ENCODE results near the gene KCNE5. TPM values are rescaled to one million over a fixed set of nuclear protein-coding genes. Genes with fewer than 3 reads are reported as not detected.
"Not testable (repeated sequence)": the region's sequence is repeated elsewhere in the genome, so short reads cannot be mapped to it uniquely, and the experiment has no call there.

KCNE5 gene
- total and polyA plus RNA-seq, 9 of the 15 experiments (the other 6 are each of a cell fraction or from before 2014, with no cell fraction given) = 0.08 to 0.38 (median 0.21) TPM; not detected in 1

DNA sequence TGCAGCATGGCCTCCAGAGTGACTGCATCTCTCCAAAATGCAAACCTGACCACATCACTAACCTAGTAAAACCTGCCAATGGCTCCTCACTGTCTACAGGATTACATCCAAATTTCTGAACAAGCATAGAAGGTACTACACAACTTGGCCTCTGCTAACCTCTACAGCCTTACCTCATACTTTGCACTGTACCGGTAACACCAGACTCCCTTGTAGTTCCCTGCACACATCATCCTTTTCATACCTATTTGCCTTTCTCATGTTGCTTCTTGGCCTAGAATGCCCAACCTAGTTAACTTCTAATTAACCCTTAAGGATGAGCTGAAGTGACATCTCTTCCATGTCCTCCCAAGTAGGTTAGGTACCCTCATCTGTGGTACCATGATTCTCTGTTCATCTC lies 33.4 kb upstream of the KCNE5 start:
- no TSS peak for BruUV-seq (replicated peaks)
- Histone ChIP-seq H3K9me3 (replicated peaks; ENCODE audit: control insufficient read depth, insufficient read depth, low read depth, low read length) (no peaks in the 10 kb centered on the region), H4K20me1 (replicated peaks; ENCODE audit: control insufficient read depth, insufficient read depth, low read length) (no peaks in the 10 kb centered on the region), H3K9ac (ENCODE audit: insufficient read depth in 1 of 2, low read depth in 2 of 2, low read length in 2 of 2) (no peak overlapping the region), H3K9me1 (ENCODE audit: control insufficient read depth, insufficient read depth, low read length) (no peaks in the 10 kb centered on the region), H3K36me3 (ENCODE audit: control insufficient read depth, insufficient read depth, low read length) (peaks cover 52% of the 10 kb centered on the region), H3K4me1 (replicated peaks in 1 of 2; ENCODE audit: control insufficient read depth in 2 of 2, insufficient read depth in 2 of 2, low read length in 2 of 2) (no peaks in the 10 kb centered on the region), H3K4me2 (ENCODE audit: insufficient read depth, low read length) (no peak overlapping the region), H2AFZ (ENCODE audit: low read depth, low read length) (no peak overlapping the region), H3K27ac (ENCODE audit: extremely low read depth, low read depth, low read length) (no peak overlapping the region), H3K27me3 (ENCODE audit: control insufficient read depth in 2 of 2, insufficient read depth in 2 of 2, low read length in 2 of 2) (no peaks in the 10 kb centered on the region), H3K4me3 (no peak overlapping the region), H3K79me2 (ENCODE audit: control insufficient read depth, insufficient read depth, low read length) (no peaks in the 10 kb centered on the region)
- DNase-seq (ENCODE audit: extremely low read depth in 1 of 4, low spot score in 3 of 4) = no peak
- FAIRE-seq = no peak
- CTCF ChIA-PET (ENCODE audit: low intra/inter-chr PET ratio) = no interaction called here
- intact Hi-C loops (cut with micrococcal nuclease) (no loop called here), in situ Hi-C loops (cut with MboI) (no loop called here)
- WGBS (ENCODE audit: insufficient coverage, low coverage, missing lambda C conversion rate) = 82% methylated on average over 1 of the region's 1 CpG
- TF ChIP-seq HMG20B (CRISPR knock-in tag; IDR thresholded peaks at IDR 0.05) = no peak
- TF ChIP-seq, protein P1, sequence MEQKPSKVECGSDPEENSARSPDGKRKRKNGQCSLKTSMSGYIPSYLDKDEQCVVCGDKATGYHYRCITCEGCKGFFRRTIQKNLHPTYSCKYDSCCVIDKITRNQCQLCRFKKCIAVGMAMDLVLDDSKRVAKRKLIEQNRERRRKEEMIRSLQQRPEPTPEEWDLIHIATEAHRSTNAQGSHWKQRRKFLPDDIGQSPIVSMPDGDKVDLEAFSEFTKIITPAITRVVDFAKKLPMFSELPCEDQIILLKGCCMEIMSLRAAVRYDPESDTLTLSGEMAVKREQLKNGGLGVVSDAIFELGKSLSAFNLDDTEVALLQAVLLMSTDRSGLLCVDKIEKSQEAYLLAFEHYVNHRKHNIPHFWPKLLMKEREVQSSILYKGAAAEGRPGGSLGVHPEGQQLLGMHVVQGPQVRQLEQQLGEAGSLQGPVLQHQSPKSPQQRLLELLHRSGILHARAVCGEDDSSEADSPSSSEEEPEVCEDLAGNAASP (IDR thresholded peaks at IDR 0.05) = no peak
- no peak for TF ChIP-seq ATF1 (CRISPR knock-in tag; IDR thresholded peaks at IDR 0.05)
- no peak for TF ChIP-seq ATF1 (tag; IDR thresholded peaks at IDR 0.05)
- TF ChIP-seq GTF2E2 (tag; IDR thresholded peaks at IDR 0.05) = no peak
- no peak for TF ChIP-seq FOXJ3 (CRISPR knock-in tag; IDR thresholded peaks at IDR 0.05)
- no peak for TF ChIP-seq ARID1B (IDR thresholded peaks at IDR 0.05)
- ATAC-seq = no peak
- POLR2A ChIA-PET = no interaction called here

DNA sequence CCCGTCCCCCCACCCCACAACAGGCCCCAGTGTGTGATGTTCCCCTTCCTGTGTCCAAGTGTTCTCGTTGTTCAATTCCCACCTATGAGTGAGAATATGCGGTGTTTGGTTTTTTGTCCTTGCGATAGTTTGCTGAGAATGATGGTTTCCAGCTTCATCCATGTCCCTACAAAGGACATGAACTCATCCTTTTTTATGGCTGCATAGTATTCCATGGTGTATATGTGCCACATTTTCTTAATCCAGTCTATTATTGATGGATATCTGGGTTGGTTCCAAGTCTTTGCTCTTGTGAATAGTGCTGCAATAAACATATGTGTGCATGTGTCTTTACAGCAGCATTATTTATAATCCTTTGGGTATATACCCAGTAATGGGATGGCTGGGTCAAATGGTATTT lies 32.4 kb upstream of the KCNE5 start:
- H3K27me3 ChIP-seq (ENCODE audit: control insufficient read depth in 2 of 2, insufficient read depth in 2 of 2, low read length in 2 of 2); intact Hi-C loops (cut with micrococcal nuclease); BruUV-seq (replicated peaks); H3K79me2 ChIP-seq (ENCODE audit: control insufficient read depth, insufficient read depth, low read length); H3K9me3 ChIP-seq (replicated peaks; ENCODE audit: control insufficient read depth, insufficient read depth, low read depth, low read length); H3K4me3 ChIP-seq; H3K9ac ChIP-seq (ENCODE audit: insufficient read depth in 1 of 2, low read depth in 2 of 2, low read length in 2 of 2); H4K20me1 ChIP-seq (replicated peaks; ENCODE audit: control insufficient read depth, insufficient read depth, low read length); CTCF ChIA-PET (ENCODE audit: low intra/inter-chr PET ratio); DNase-seq (ENCODE audit: extremely low read depth in 1 of 4, low spot score in 3 of 4); H3K4me2 ChIP-seq (ENCODE audit: insufficient read depth, low read length); FAIRE-seq; POLR2A ChIA-PET; H3K27ac ChIP-seq (ENCODE audit: extremely low read depth, low read depth, low read length); in situ Hi-C loops (cut with MboI); H3K4me1 ChIP-seq (replicated peaks in 1 of 2; ENCODE audit: control insufficient read depth in 2 of 2, insufficient read depth in 2 of 2, low read length in 2 of 2); H2AFZ ChIP-seq (ENCODE audit: low read depth, low read length); ATAC-seq; H3K9me1 ChIP-seq (ENCODE audit: control insufficient read depth, insufficient read depth, low read length): not testable (repeated sequence)
- peaks cover 41% of the 10 kb centered on the region for H3K36me3 ChIP-seq (ENCODE audit: control insufficient read depth, insufficient read depth, low read length)
- WGBS (ENCODE audit: insufficient coverage, low coverage, missing lambda C conversion rate) = no CpG with 5 or more reads among the region's 4 CpGs

Measured in K562 (cell line).